Measurements from ENCODE around the gene KRT84. TPM values are rescaled to one million over a fixed set of nuclear protein-coding genes. Genes with fewer than 3 reads are reported as not detected.

KRT84 gene
- total RNA-seq, 1 experiment from 2014 or later = not detected

GRCh38 chr12:52362118-52362726 is 23.2 kb downstream of the KRT84 start:
- Histone ChIP-seq H3K4me1 (ENCODE audit: insufficient read depth, low read length, poor library complexity, severe bottlenecking) (peaks cover 12% of the 10 kb centered on the region), H3K27ac (ENCODE audit: low read depth, low read length, poor library complexity, severe bottlenecking) (no peak overlapping the region), H3K27me3 (replicated peaks; ENCODE audit: insufficient read depth, low read depth, low read length, poor library complexity) (no peaks in the 10 kb centered on the region), H3K4me3 (ENCODE audit: low read depth, low read length, poor library complexity, severe bottlenecking) (no peak overlapping the region), H3K9me3 (ENCODE audit: low read depth, low read length, poor library complexity, severe bottlenecking) (no peaks in the 10 kb centered on the region), H3K36me3 (ENCODE audit: insufficient read depth, low read length, poor library complexity, severe bottlenecking) (no peaks in the 10 kb centered on the region)
- POLR2A ChIA-PET (ENCODE audit: low non-redundant PET) = no interaction called here
- intact Hi-C loops (cut with micrococcal nuclease; ENCODE audit: unreplicated experiment) = no loop called here
- BruUV-seq (replicated peaks) = no TSS peak
- no peak for DNase-seq (ENCODE audit: low spot score)
- TF ChIP-seq EZH2 (IDR thresholded peaks at IDR 0.05; ENCODE audit: borderline replicate concordance, low read depth, low read length, poor library complexity, severe bottlenecking) = no peak
- TF ChIP-seq, protein P1, sequence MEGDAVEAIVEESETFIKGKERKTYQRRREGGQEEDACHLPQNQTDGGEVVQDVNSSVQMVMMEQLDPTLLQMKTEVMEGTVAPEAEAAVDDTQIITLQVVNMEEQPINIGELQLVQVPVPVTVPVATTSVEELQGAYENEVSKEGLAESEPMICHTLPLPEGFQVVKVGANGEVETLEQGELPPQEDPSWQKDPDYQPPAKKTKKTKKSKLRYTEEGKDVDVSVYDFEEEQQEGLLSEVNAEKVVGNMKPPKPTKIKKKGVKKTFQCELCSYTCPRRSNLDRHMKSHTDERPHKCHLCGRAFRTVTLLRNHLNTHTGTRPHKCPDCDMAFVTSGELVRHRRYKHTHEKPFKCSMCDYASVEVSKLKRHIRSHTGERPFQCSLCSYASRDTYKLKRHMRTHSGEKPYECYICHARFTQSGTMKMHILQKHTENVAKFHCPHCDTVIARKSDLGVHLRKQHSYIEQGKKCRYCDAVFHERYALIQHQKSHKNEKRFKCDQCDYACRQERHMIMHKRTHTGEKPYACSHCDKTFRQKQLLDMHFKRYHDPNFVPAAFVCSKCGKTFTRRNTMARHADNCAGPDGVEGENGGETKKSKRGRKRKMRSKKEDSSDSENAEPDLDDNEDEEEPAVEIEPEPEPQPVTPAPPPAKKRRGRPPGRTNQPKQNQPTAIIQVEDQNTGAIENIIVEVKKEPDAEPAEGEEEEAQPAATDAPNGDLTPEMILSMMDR (conservative IDR thresholded peaks at IDR 0.05; ENCODE audit: low read depth, low read length) = peak; percentile 47
- CTCF ChIA-PET = interaction anchor here (0.5 to 0.7 kb wide), 2 partner anchors 207 to 516 kb away, joined by 3 read pairs; no protein-coding TSS in a partner anchor

DNA sequence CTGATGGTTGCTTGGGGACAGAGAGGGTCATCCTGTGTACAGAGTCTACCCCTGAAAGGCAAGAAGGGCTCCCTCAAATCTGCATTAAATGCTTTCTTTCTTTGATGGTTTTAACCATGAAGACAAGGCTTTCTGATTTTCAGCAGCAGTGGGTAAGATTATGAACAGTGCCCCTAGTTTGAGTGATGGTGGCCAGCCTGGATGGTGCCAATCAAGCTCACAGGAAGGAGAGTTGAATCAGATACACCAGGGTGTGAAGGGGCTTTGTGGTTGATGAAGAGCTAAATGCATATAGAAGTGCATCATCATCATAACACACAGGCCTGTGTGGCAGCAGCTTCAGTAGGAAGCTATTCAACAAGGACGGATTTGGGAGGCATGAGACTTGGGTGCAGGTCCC is 23.9 kb downstream of the KRT84 start:
- peaks cover 12% of the 10 kb centered on the region for H3K4me1 ChIP-seq (ENCODE audit: insufficient read depth, low read length, poor library complexity, severe bottlenecking)
- intact Hi-C loops (cut with micrococcal nuclease; ENCODE audit: unreplicated experiment) = no loop called here
- CTCF ChIA-PET = interaction anchor here (0.5 to 1.0 kb wide), 4 partner anchors 19 to 517 kb away, joined by 3 read pairs; no protein-coding TSS in a partner anchor
- no peaks in the 10 kb centered on the region for H3K36me3 ChIP-seq (ENCODE audit: insufficient read depth, low read length, poor library complexity, severe bottlenecking)
- POLR2A ChIA-PET (ENCODE audit: low non-redundant PET) = interaction anchor here (0.6 kb wide), 1 partner anchor 579 kb away, joined by 3 read pairs; no protein-coding TSS in a partner anchor
- DNase-seq (ENCODE audit: low spot score) = no peak
- H3K27ac ChIP-seq (ENCODE audit: low read depth, low read length, poor library complexity, severe bottlenecking) = no peak overlapping the region
- BruUV-seq (replicated peaks) = no TSS peak
- H3K9me3 ChIP-seq (ENCODE audit: low read depth, low read length, poor library complexity, severe bottlenecking) = no peaks in the 10 kb centered on the region
- H3K27me3 ChIP-seq (replicated peaks; ENCODE audit: insufficient read depth, low read depth, low read length, poor library complexity) = no peaks in the 10 kb centered on the region
- no peak for TF ChIP-seq EZH2 (IDR thresholded peaks at IDR 0.05; ENCODE audit: borderline replicate concordance, low read depth, low read length, poor library complexity, severe bottlenecking)
- TF ChIP-seq, protein P1 (conservative IDR thresholded peaks at IDR 0.05; ENCODE audit: low read depth, low read length) = no peak
- H3K4me3 ChIP-seq (ENCODE audit: low read depth, low read length, poor library complexity, severe bottlenecking) = no peak overlapping the region

DNA sequence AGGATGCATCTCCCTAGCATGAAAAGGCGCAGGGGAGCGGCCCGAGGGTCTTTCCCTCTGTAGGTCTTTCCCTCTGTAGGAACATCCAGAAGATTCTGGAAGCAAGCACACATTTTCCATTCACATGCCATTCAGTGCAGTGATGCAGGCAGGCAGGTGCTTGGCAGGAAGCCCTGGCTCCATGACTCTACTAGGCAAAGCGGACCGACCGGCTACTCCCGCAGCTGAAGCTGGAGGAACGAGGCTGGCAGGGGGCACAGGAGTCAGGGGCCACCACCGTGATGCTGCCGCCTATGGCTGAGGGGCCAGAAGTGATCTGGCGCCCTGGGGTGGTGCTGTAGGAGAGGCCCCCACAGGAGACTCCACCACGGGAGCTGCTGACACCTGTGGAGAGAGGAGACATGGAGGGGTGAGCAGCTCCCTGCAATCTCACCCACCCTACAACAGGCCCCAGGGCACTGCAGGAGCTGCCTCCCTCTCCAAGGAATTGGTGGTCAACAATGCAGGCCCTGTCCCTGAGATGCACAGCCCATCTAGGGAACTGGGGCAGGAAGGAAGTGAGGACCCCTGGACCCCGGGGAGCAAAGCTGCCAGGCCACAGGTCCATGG is 24.7 kb downstream of the KRT84 start:
- no peaks in the 10 kb centered on the region for H3K27me3 ChIP-seq (replicated peaks; ENCODE audit: insufficient read depth, low read depth, low read length, poor library complexity)
- BruUV-seq (replicated peaks) = no TSS peak
- peaks cover 12% of the 10 kb centered on the region for H3K4me1 ChIP-seq (ENCODE audit: insufficient read depth, low read length, poor library complexity, severe bottlenecking)
- no peaks in the 10 kb centered on the region for H3K9me3 ChIP-seq (ENCODE audit: low read depth, low read length, poor library complexity, severe bottlenecking)
- no peak for DNase-seq (ENCODE audit: low spot score)
- no peaks in the 10 kb centered on the region for H3K36me3 ChIP-seq (ENCODE audit: insufficient read depth, low read length, poor library complexity, severe bottlenecking)
- intact Hi-C loops (cut with micrococcal nuclease; ENCODE audit: unreplicated experiment) = no loop called here
- no peak overlapping the region for H3K4me3 ChIP-seq (ENCODE audit: low read depth, low read length, poor library complexity, severe bottlenecking)
- H3K27ac ChIP-seq (ENCODE audit: low read depth, low read length, poor library complexity, severe bottlenecking) = no peak overlapping the region
- CTCF ChIA-PET = interaction anchor here (1.0 kb wide), 1 partner anchor 19 kb away, joined by 3 read pairs; no protein-coding TSS in a partner anchor
- TF ChIP-seq, protein P1 (conservative IDR thresholded peaks at IDR 0.05; ENCODE audit: low read depth, low read length) = no peak
- no peak for TF ChIP-seq EZH2 (IDR thresholded peaks at IDR 0.05; ENCODE audit: borderline replicate concordance, low read depth, low read length, poor library complexity, severe bottlenecking)
- POLR2A ChIA-PET (ENCODE audit: low non-redundant PET) = interaction anchor here (0.6 kb wide), 1 partner anchor 580 kb away, joined by 3 read pairs; no protein-coding TSS in a partner anchor

Data from A673 (cell line).